Liver (tissue), 9 donors: ENCODE results near the gene ANGPTL7. TPM values are rescaled to one million over a fixed set of nuclear protein-coding genes. Genes with fewer than 3 reads are reported as not detected.

ENCODE experiments used
- DNase-seq: peaks from one replicate; pipeline ENCODE4 v3.0.0-alpha.2; 2017; ENCODE audit warnings: low spot score
- H3K27ac ChIP-seq, 2 donors: one replicate each; pipeline ENCODE4 v1.7.0; 2013; ENCODE audit warnings: inconsistent platforms in 2 of 2, low read length in 2 of 2, control low read depth in 1 of 2, low read depth in 1 of 2, mild to moderate bottlenecking in 1 of 2
- H3K27me3 ChIP-seq, 4 donors: one replicate each; pipeline versions ENCODE4 v1.6.1 to v1.7.0; 2013; ENCODE audit warnings: low read length in 3 of 4, inconsistent platforms in 1 of 4, mild to moderate bottlenecking in 1 of 4, moderate library complexity in 1 of 4; ENCODE audit not compliant: control insufficient read depth in 4 of 4, insufficient read depth in 4 of 4
- H3K36me3 ChIP-seq, 4 donors: one replicate each; pipeline versions ENCODE4 v1.6.1 to v1.7.0; 2013; ENCODE audit warnings: low read length in 3 of 4, mild to moderate bottlenecking in 3 of 4, low read depth in 1 of 4, moderate library complexity in 1 of 4; ENCODE audit not compliant: control insufficient read depth in 4 of 4, insufficient read depth in 3 of 4
- H3K4me1 ChIP-seq, 4 donors: one replicate each; pipeline versions ENCODE4 v1.6.1 to v1.7.0; 2013; ENCODE audit warnings: low read length in 3 of 4, mild to moderate bottlenecking in 3 of 4, moderate library complexity in 1 of 4; ENCODE audit not compliant: control insufficient read depth in 4 of 4, insufficient read depth in 4 of 4
- H3K4me3 ChIP-seq, 3 donors: one replicate each; pipeline versions ENCODE4 v1.6.1 to v1.7.0; 2013; ENCODE audit warnings: low read length in 3 of 3, control low read depth in 1 of 3, low read depth in 1 of 3, mild to moderate bottlenecking in 1 of 3
- H3K9ac ChIP-seq, 2 donors: one replicate each; pipeline ENCODE4 v1.7.0; 2013; ENCODE audit warnings: low read length in 2 of 2, mild to moderate bottlenecking in 2 of 2, moderate library complexity in 2 of 2, control low read depth in 1 of 2, low read depth in 1 of 2
- H3K9me3 ChIP-seq, 4 donors: one replicate each; pipeline versions ENCODE4 v1.6.1 to v1.7.0; 2013; ENCODE audit warnings: low read length in 3 of 4; ENCODE audit not compliant: control insufficient read depth in 4 of 4
- CTCF ChIP-seq: fragments of 150-350 bp; IDR thresholded peaks from 2 replicates; pipeline ENCODE4 v1.5.1; 2017; ENCODE audit warnings: improper control_type of control experiment, low read depth, low read length; ENCODE audit not compliant: missing input control
- EGR1 ChIP-seq, 2 donors: IDR thresholded peaks; 2 replicates each; pipeline ENCODE4 v1.6.1; 2016 to 2018; ENCODE audit warnings: antibody characterized with exemption in 2 of 2, low read depth in 2 of 2
- FOXA1 ChIP-seq: IDR thresholded peaks from 2 replicates; pipeline ENCODE4 v1.6.1; 2016; ENCODE audit warnings: antibody characterized with exemption
- HNF4A ChIP-seq, 2 donors: conservative IDR thresholded peaks; 2 replicates each; pipeline ENCODE4 v1.6.1; 2016; ENCODE audit warnings: antibody characterized with exemption in 2 of 2, mild to moderate bottlenecking in 2 of 2
- HNF4G ChIP-seq: IDR thresholded peaks from 2 replicates; pipeline ENCODE4 v1.6.1; 2016; ENCODE audit warnings: antibody characterized with exemption
- NR2F2 ChIP-seq: IDR thresholded peaks from 2 replicates; pipeline ENCODE4 v1.6.1; 2016; ENCODE audit warnings: antibody characterized with exemption
- RAD21 ChIP-seq, 2 donors: IDR thresholded peaks; 2 replicates each; pipeline ENCODE4 v1.6.1; 2016; ENCODE audit warnings: antibody characterized with exemption in 2 of 2, mild to moderate bottlenecking in 2 of 2
- RXRA ChIP-seq, 2 donors: IDR thresholded peaks; 2 replicates each; pipeline ENCODE4 v1.6.1; 2017 to 2018; ENCODE audit warnings: antibody characterized with exemption in 2 of 2, mild to moderate bottlenecking in 1 of 2
- SP1 ChIP-seq: IDR thresholded peaks from 2 replicates; pipeline ENCODE4 v1.6.1; 2018; ENCODE audit warnings: antibody characterized with exemption, mild to moderate bottlenecking
- TAF1 ChIP-seq: conservative IDR thresholded peaks from 2 replicates; pipeline ENCODE4 v1.6.1; 2016; ENCODE audit warnings: antibody characterized with exemption, mild to moderate bottlenecking
- YY1 ChIP-seq: IDR thresholded peaks from 2 replicates; pipeline ENCODE4 v1.6.1; 2016; ENCODE audit warnings: antibody characterized with exemption, mild to moderate bottlenecking
- ZBTB33 ChIP-seq: IDR thresholded peaks from 2 replicates; pipeline ENCODE4 v1.6.1; 2016; ENCODE audit warnings: antibody characterized with exemption
- WGBS: extraction: QIAGEN DNeasy Blood & Tissue Kit; methylation state at CpG from one replicate; pipeline ENCODE4 v1.1.7; 2013; 5-methylcytosine and 5-hydroxymethylcytosine counted together
- polyA plus RNA-seq, 2 donors: library from polyadenylated mRNA; stranded (reverse) in 1 of 2; unstranded in 1 of 2; fragments of 200-250 nt in 1 of 2; fragments of >200 nt in 1 of 2; fragmentation: Nextera tagmentation in 1 of 2; extraction: Ambion mirVana in 1 of 2; gene quantifications; one replicate each; pipeline versions ENCODE4 v1.2.1 to v1.2.3, GENCODE V29; 2013 to 2015
- total RNA-seq, 2 donors: library from RNA; depleted of rRNA; stranded (reverse); fragments of >200 nt; gene quantifications; one replicate each; pipeline ENCODE4 v1.2.3, GENCODE V29; 2014
- TF ChIP-seq, protein P1 (sequence below): IDR thresholded peaks from 2 replicates; pipeline ENCODE4 v1.6.1; 2016; ENCODE audit warnings: antibody characterized with exemption
- TF ChIP-seq, protein P2 (sequence below): IDR thresholded peaks from 2 replicates; pipeline ENCODE4 v1.6.1; 2016; ENCODE audit warnings: antibody characterized with exemption
- TF ChIP-seq, protein P3 (sequence below): IDR thresholded peaks from 2 replicates; pipeline ENCODE4 v1.6.1; 2016; ENCODE audit warnings: antibody characterized with exemption, mild to moderate bottlenecking
- donor health status: healthy.
- donor health status: healthy.
- donor health status: healthy.
- donor health status: healthy.
- donor health status: healthy.

Gene ANGPTL7
- total and polyA plus RNA-seq, 4 donors = 0.06 to 0.07 TPM; not detected in 2

- Histone ChIP-seq H3K27me3 (no peaks in the 10 kb centered on the region), H3K4me1 (no peaks in the 10 kb centered on the region), H3K36me3 (peaks cover 0 to 5% (median 2%) of the 10 kb centered on the region in 4 donors), H3K9ac (no peak overlapping the region), H3K4me3 (no peak overlapping the region), H3K27ac (no peak overlapping the region), H3K9me3 (no peaks in the 10 kb centered on the region)
- 89% methylated on average over 3 of the region's 3 CpGs for WGBS
- TF ChIP-seq, protein P1, sequence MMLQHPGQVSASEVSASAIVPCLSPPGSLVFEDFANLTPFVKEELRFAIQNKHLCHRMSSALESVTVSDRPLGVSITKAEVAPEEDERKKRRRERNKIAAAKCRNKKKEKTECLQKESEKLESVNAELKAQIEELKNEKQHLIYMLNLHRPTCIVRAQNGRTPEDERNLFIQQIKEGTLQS = no peak
- TF ChIP-seq, protein P2, sequence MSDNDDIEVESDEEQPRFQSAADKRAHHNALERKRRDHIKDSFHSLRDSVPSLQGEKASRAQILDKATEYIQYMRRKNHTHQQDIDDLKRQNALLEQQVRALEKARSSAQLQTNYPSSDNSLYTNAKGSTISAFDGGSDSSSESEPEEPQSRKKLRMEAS = no peak
- TF ChIP-seq HNF4A (conservative IDR thresholded peaks at IDR 0.05) (no peak), SP1 (no peak), YY1 (no peak), FOXA1 (no peak), NR2F2 (no peak), RAD21 (IDR thresholded peaks at IDR 0.05) (no peak)
- TF ChIP-seq, protein P3, sequence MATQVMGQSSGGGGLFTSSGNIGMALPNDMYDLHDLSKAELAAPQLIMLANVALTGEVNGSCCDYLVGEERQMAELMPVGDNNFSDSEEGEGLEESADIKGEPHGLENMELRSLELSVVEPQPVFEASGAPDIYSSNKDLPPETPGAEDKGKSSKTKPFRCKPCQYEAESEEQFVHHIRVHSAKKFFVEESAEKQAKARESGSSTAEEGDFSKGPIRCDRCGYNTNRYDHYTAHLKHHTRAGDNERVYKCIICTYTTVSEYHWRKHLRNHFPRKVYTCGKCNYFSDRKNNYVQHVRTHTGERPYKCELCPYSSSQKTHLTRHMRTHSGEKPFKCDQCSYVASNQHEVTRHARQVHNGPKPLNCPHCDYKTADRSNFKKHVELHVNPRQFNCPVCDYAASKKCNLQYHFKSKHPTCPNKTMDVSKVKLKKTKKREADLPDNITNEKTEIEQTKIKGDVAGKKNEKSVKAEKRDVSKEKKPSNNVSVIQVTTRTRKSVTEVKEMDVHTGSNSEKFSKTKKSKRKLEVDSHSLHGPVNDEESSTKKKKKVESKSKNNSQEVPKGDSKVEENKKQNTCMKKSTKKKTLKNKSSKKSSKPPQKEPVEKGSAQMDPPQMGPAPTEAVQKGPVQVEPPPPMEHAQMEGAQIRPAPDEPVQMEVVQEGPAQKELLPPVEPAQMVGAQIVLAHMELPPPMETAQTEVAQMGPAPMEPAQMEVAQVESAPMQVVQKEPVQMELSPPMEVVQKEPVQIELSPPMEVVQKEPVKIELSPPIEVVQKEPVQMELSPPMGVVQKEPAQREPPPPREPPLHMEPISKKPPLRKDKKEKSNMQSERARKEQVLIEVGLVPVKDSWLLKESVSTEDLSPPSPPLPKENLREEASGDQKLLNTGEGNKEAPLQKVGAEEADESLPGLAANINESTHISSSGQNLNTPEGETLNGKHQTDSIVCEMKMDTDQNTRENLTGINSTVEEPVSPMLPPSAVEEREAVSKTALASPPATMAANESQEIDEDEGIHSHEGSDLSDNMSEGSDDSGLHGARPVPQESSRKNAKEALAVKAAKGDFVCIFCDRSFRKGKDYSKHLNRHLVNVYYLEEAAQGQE = no peak
- no peak for DNase-seq
Measured at GRCh38 chr1:11169202-11169601, 20.0 kb upstream of the ANGPTL7 start.

- TF ChIP-seq RXRA (IDR thresholded peaks at IDR 0.05) (no peak), SP1 (no peak), EGR1 (IDR thresholded peaks at IDR 0.05; ENCODE audit: low read depth in 2 of 2) (no peak), ZBTB33 (no peak), NR2F2 (no peak), TAF1 (no peak), HNF4G (no peak), CTCF (no peak)
- Histone ChIP-seq H3K4me1 (no peaks in the 10 kb centered on the region), H3K36me3 (peaks cover 0 to 7% (median 5%) of the 10 kb centered on the region in 4 donors), H3K4me3 (no peak overlapping the region), H3K9ac (no peak overlapping the region), H3K27ac (no peak overlapping the region), H3K27me3 (no peaks in the 10 kb centered on the region), H3K9me3 (no peaks in the 10 kb centered on the region)
- DNase-seq = no peak
- WGBS = 98% methylated on average over 2 of the region's 2 CpGs
Measured at GRCh38 chr1:11170102-11170501, 19.1 kb upstream of the ANGPTL7 start.
